GM18873 (cell line): Measurements from ENCODE around the gene PAGE2B.
"Not testable (repeated sequence)": the region's sequence is repeated elsewhere in the genome, so short reads cannot be mapped to it uniquely, and the experiment has no call there.

Experiments used
- ATAC-seq: cut with Tn5 transposase; IDR thresholded peaks from one replicate; pipeline ENCODE4 v1.9.1; 2021; ENCODE audit warnings: mild to moderate bottlenecking, moderate library complexity, moderate number of reproducible peaks; ENCODE audit not compliant: unreplicated experiment, low FRiP score

The PAGE2B gene

GRCh38 chrX:55107911-55108310 lies 33.1 kb downstream of the PAGE2B start:
- ATAC-seq: no peak

- ATAC-seq: no peak
These were observed 34.5 kb downstream of the PAGE2B start for GRCh38 chrX:55109306-55109705.

- no peak for ATAC-seq
These were observed 36.9 kb downstream of the PAGE2B start for GRCh38 chrX:55111578-55112254.

- ATAC-seq: not testable (repeated sequence)
These were observed 41.8 kb downstream of the PAGE2B start for GRCh38 chrX:55116589-55116988.

DNA sequence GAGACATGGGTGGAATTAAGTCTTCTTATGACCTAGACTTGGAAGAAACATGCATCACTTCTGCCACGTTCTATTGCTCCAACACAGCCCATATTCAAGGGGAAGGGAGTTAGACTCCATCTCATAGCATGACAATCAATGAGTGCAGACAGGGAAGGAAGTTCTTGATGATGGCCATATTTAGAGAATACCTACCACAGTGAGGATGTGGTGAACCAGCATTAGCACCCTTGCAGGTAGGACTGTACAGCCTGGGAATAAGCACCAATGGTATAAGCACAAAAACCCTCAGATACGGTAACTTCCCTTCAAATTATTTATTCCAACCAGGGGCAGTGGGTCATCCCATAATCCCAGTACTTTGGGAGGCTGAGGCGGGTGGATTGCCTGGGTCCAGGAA lies 43.7 kb downstream of the PAGE2B start:
- no peak for ATAC-seq

DNA sequence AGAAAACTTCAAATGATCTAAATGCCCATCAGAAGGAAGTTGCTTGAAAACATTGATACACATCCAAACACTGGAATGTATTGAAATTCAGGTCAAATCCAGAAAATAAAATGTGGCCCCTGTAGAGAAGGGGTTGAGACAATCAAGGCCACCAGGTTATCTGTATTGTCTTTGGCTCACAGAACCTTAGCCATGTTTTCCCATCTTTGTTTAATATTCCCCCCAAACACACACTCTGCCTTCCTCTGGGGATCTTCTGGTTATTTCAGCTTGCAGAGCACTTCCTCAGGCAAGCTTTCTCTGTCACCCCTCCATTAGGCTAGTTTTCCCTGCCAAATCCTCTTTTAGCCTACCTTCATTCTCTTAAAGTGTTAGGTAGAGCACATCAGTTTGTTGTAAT lies 44.4 kb downstream of the PAGE2B start:
- no peak for ATAC-seq

GRCh38 chrX:55119712-55120111 lies 44.9 kb downstream of the PAGE2B start:
- no peak for ATAC-seq

- ATAC-seq: no peak
These were observed 46.0 kb downstream of the PAGE2B start for GRCh38 chrX:55120761-55121358.

- no peak for ATAC-seq
These were observed 49.1 kb downstream of the PAGE2B start for GRCh38 chrX:55123900-55124299.

DNA sequence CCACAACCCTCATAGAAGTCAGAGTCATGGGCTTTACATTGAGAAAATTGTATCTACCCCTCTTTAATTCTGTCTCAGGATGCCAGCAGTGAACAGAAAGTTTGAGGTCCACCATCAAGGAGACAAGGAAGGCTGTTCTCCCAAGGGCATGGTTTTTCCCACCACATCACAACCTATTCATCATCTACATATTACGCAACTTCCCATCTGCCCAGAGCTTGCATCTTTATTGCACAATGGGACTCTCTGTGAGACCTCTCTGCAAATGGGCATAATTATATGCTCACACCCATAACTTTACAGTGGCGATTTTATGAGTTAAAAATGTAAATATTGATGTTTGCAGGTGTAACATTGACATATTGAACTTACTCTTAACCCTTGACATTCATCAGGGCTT lies 52.9 kb downstream of the PAGE2B start:
- no peak for ATAC-seq
